ENCODE data around the gene SOWAHC.

- TF ChIP-seq, protein P1, sequence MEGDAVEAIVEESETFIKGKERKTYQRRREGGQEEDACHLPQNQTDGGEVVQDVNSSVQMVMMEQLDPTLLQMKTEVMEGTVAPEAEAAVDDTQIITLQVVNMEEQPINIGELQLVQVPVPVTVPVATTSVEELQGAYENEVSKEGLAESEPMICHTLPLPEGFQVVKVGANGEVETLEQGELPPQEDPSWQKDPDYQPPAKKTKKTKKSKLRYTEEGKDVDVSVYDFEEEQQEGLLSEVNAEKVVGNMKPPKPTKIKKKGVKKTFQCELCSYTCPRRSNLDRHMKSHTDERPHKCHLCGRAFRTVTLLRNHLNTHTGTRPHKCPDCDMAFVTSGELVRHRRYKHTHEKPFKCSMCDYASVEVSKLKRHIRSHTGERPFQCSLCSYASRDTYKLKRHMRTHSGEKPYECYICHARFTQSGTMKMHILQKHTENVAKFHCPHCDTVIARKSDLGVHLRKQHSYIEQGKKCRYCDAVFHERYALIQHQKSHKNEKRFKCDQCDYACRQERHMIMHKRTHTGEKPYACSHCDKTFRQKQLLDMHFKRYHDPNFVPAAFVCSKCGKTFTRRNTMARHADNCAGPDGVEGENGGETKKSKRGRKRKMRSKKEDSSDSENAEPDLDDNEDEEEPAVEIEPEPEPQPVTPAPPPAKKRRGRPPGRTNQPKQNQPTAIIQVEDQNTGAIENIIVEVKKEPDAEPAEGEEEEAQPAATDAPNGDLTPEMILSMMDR (IDR thresholded peaks at IDR 0.05; ENCODE audit: insufficient read depth, low read length, poor library complexity, severe bottlenecking) = no peak
- no peak for TF ChIP-seq EZH2phosphoT487 (conservative IDR thresholded peaks at IDR 0.05; ENCODE audit: low read length)
Observed at GRCh38 chr2:109615637-109616144, 1.5 kb downstream of the SOWAHC start.

Data from SU-DHL-6 (cell line).